A549 (cell line): Measurements from ENCODE around the gene GLP2R. TPM values are rescaled to one million over a fixed set of nuclear protein-coding genes. Genes with fewer than 3 reads are reported as not detected.
A peak's percentile ranks its signal among the peaks of the same experiment; 100 is the strongest.

Source experiments
- ATAC-seq, 2 experiments: fragments of 200-7000 bp in 1 of 2; fragments of >200 bp in 1 of 2; cut with Nextera tagmentation in 1 of 2; cut with Tn5 transposase in 1 of 2; 3 replicates each; pipeline versions ENCODE4 v1.8.0 to v1.9.1; 2018 to 2020; ENCODE audit warnings: mild to moderate bottlenecking in 1 of 2, moderate library complexity in 1 of 2
- CTCF ChIA-PET: fragments of 300-600 bp; sonication (Branson Sonifier 250); formaldehyde crosslinking; extraction: SDS; loops from one replicate; lab custom pipeline; 2021; ENCODE audit warnings: antibody characterized with exemption, inconsistent platforms; lab: Yijun Ruan, JAX
- POLR2A ChIA-PET: fragments of 350-600 bp; formaldehyde crosslinking; extraction: SDS; loops from one replicate; lab custom pipeline; 2021; ENCODE audit warnings: antibody characterized with exemption, inconsistent platforms; lab: Yijun Ruan, JAX
- DNase-seq, 2 experiments: peaks; one replicate each; pipeline versions ENCODE4 v3.0.0 to v3.0.0-alpha.2; 2011 to 2016; ENCODE audit warnings: low read depth in 1 of 2, low spot score in 1 of 2
- FAIRE-seq: peaks from 2 replicates; lab custom pipeline; 2011; peaks lifted over from hg19 to GRCh38; lab: Jason Lieb, UNC
- H3K27ac ChIP-seq, 2 experiments: fragments of >200 bp; sonication (Bioruptor Twin); formaldehyde crosslinking; 3 replicates each; pipeline ENCODE4 v1.5.1; 2016 to 2017
- H3K4me1 ChIP-seq: fragments of >200 bp; sonication (Bioruptor Twin); formaldehyde crosslinking; 3 replicates; pipeline ENCODE4 v1.6.1; 2016
- H3K4me2 ChIP-seq: fragments of >200 bp; sonication (Bioruptor Twin); formaldehyde crosslinking; 3 replicates; pipeline ENCODE4 v1.6.1; 2016
- H3K4me3 ChIP-seq: fragments of >200 bp; sonication (Bioruptor Twin); formaldehyde crosslinking; 3 replicates; pipeline ENCODE4 v1.5.1; 2016
- H3K9me3 ChIP-seq: fragments of >200 bp; sonication (Bioruptor Twin); formaldehyde crosslinking; 3 replicates; pipeline ENCODE4 v1.6.1; 2016
- CBX2 ChIP-seq: fragments of 200-600 bp; sonication (generic); IDR thresholded peaks from 2 replicates; pipeline ENCODE4 v1.6.1; 2016; ENCODE audit warnings: low read depth, mild to moderate bottlenecking, borderline replicate concordance
- CHD2 ChIP-seq: fragments of 150-350 bp; IDR thresholded peaks from 2 replicates; pipeline ENCODE4 v1.6.1; 2014; ENCODE audit warnings: low read length; ENCODE audit not compliant: partially characterized antibody
- EHMT2 ChIP-seq: fragments of 200-600 bp; sonication (generic); IDR thresholded peaks from 2 replicates; pipeline ENCODE4 v1.6.1; 2016; ENCODE audit warnings: antibody characterized with exemption, low read depth, mild to moderate bottlenecking, moderate library complexity
- ESRRA ChIP-seq: fragments of 150-350 bp; IDR thresholded peaks from 2 replicates; pipeline ENCODE4 v1.6.1; 2014; ENCODE audit warnings: mild to moderate bottlenecking, low read length, borderline replicate concordance
- HEYL ChIP-seq: fragments of 250-450 bp; sonication (Bioruptor Pico); IDR thresholded peaks from 2 replicates; pipeline ENCODE4 v1.8.0; 2021; ENCODE audit warnings: mild to moderate bottlenecking, moderate library complexity
- HOXB13 ChIP-seq: fragments of 250-450 bp; sonication (Bioruptor Pico); IDR thresholded peaks from 2 replicates; pipeline ENCODE4 v1.5.0; 2020; ENCODE audit warnings: low read depth, mild to moderate bottlenecking, moderate library complexity
- HOXB5 ChIP-seq: fragments of 250-450 bp; sonication (Bioruptor Pico); IDR thresholded peaks from 2 replicates; pipeline ENCODE4 v1.5.0; 2020; ENCODE audit warnings: mild to moderate bottlenecking, moderate library complexity
- KDM1A ChIP-seq: fragments of 200-600 bp; sonication (generic); IDR thresholded peaks from 2 replicates; pipeline ENCODE4 v1.6.1; 2016; ENCODE audit warnings: low read depth, mild to moderate bottlenecking
- KDM5A ChIP-seq: fragments of 200-600 bp; sonication (generic); IDR thresholded peaks from 2 replicates; pipeline ENCODE4 v1.6.1; 2016; ENCODE audit warnings: antibody characterized with exemption, mild to moderate bottlenecking
- MAFK ChIP-seq: fragments of 450-650 bp; IDR thresholded peaks from 2 replicates; pipeline ENCODE4 v1.6.1; 2014; ENCODE audit not compliant: partially characterized antibody
- MYC ChIP-seq: IDR thresholded peaks from 2 replicates; pipeline ENCODE4 v1.6.1; 2012; ENCODE audit warnings: mild to moderate bottlenecking, inconsistent platforms, low read length, improper control_type of control experiment, borderline replicate concordance
- NR3C1 ChIP-seq: fragments of >200 bp; sonication (Bioruptor Twin); formaldehyde crosslinking; IDR thresholded peaks from 3 replicates; pipeline ENCODE4 v1.6.1; 2017
- PHF8 ChIP-seq: fragments of 200-600 bp; sonication (generic); IDR thresholded peaks from 2 replicates; pipeline ENCODE4 v1.6.1; 2016; ENCODE audit warnings: low read depth, mild to moderate bottlenecking, antibody characterized with exemption, moderate library complexity, borderline replicate concordance
- RAD21 ChIP-seq, 2 experiments: fragments of >200 bp in 1 of 2; sonication (Bioruptor Twin) in 1 of 2; formaldehyde crosslinking in 1 of 2; IDR thresholded peaks in 1 of 2; conservative IDR thresholded peaks in 1 of 2; 2 replicates in 1 of 2; 3 replicates in 1 of 2; pipeline ENCODE4 v1.6.1; 2012 to 2018; ENCODE audit warnings: inconsistent platforms in 1 of 2
- RARB ChIP-seq: fragments of 250-450 bp; sonication (Bioruptor Pico); IDR thresholded peaks from 2 replicates; pipeline ENCODE4 v1.8.0; 2021; ENCODE audit warnings: mild to moderate bottlenecking, moderate library complexity
- RNF2 ChIP-seq: fragments of 200-600 bp; sonication (generic); IDR thresholded peaks from 2 replicates; pipeline ENCODE4 v1.6.1; 2016; ENCODE audit warnings: low read depth, mild to moderate bottlenecking, antibody characterized with exemption, moderate library complexity, borderline replicate concordance
- SMC3 ChIP-seq: fragments of >200 bp; sonication (Bioruptor Twin); formaldehyde crosslinking; IDR thresholded peaks from 3 replicates; pipeline ENCODE4 v1.6.1; 2018; ENCODE audit warnings: inconsistent platforms
- ZNF302 ChIP-seq: fragments of 250-450 bp; sonication (Bioruptor Pico); IDR thresholded peaks from 2 replicates; pipeline ENCODE4 v1.9.0; 2021; ENCODE audit warnings: inconsistent platforms, mild to moderate bottlenecking, moderate library complexity
- WGBS: methylation state at CpG from one replicate; pipeline ENCODE4 v1.1.6; 2017; ENCODE audit errors: missing lambda C conversion rate; 5-methylcytosine and 5-hydroxymethylcytosine counted together
- polyA plus RNA-seq, 4 experiments: library from polyadenylated mRNA; depleted of rRNA in 3 of 4; stranded (reverse); fragments of >200 nt; fragmentation: RNase III in 1 of 4; extraction: RNeasy Plus Mini Kit Qiagen cat#74134 plus additional on column Dnase treatment in 1 of 4; gene quantifications; 2 replicates in 3 of 4; 3 replicates in 1 of 4; pipeline ENCODE4 v1.2.3, GENCODE V29; 2011 to 2017
- TF ChIP-seq, protein P1 (sequence below): fragments of >200 bp; sonication (Bioruptor Twin); formaldehyde crosslinking; IDR thresholded peaks from 3 replicates; pipeline ENCODE4 v1.5.1; 2016
- TF ChIP-seq, protein P2 (sequence below): IDR thresholded peaks from 2 replicates; pipeline ENCODE4 v1.6.1; 2012
- TF ChIP-seq, protein P3 (sequence below): fragments of 150-350 bp; IDR thresholded peaks from 2 replicates; pipeline ENCODE4 v1.6.1; 2014; ENCODE audit warnings: low read depth, mild to moderate bottlenecking, low read length
- TF ChIP-seq, protein P4 (sequence below): fragments of 250-450 bp; sonication (Bioruptor Pico); IDR thresholded peaks from 2 replicates; pipeline ENCODE4 v1.5.0; 2020; ENCODE audit warnings: low read depth, mild to moderate bottlenecking, moderate library complexity
- TF ChIP-seq, protein P5 (sequence below): fragments of 250-450 bp; sonication (Bioruptor Pico); IDR thresholded peaks from 2 replicates; pipeline ENCODE4 v1.5.0; 2021; ENCODE audit warnings: mild to moderate bottlenecking, moderate library complexity, borderline replicate concordance

Gene GLP2R
- polyA plus RNA-seq, 2 of the 4 experiments (the other 2 are of a cell fraction) = 27.9 to 48.7 TPM

DNA sequence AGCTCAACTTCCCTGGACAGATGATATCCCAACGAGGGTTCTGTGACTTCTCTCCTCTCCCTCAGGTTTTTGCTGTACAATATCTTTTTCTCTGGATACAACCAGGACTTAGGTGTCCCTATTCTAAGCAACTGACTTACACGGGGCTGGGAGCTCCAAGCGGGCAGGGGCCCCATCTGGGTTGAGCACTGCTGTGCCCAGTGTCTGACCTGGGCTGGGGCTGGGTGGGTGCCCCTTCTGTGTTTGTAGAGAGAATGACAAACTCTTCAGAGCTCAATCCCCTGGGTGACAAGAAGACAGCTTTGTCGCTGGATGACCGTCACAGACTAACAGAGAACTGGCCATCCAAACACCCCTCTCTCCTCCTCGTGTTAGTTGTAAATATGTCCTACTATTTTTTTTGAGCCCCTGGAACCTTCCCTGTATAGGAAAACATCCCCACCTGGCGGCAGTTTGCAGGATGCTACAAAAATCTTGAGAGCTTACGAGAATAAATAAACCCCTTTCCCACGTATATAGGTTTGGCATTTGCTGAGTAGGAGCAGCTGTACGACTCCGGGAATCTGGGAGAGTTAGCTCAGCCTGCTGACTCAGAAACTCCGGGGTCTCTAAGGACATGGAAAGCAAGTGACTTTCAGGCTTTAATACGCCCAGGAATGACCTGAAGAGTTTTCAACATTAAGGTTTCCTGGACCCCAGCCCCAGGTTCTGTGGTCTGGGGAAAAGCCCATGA, 103.0 kb downstream of the GLP2R start:
- H3K27ac ChIP-seq = peak overlapping the region; percentile 68 to 83
- no peaks in the 10 kb centered on the region for H3K9me3 ChIP-seq
- peak; percentile 89 for FAIRE-seq
- no peak overlapping the region for H3K4me3 ChIP-seq
- ChIA-PET CTCF (interaction anchor here (0.5 to 14.9 kb wide), 65 partner anchors 7 to 692 kb away, joined by 3 to 344 read pairs (median 6); partner anchors contain the start of genes CFAP52, DHRS7C, GLP2R and RCVRN), POLR2A (interaction anchor here (0.6 to 1.2 kb wide), 3 partner anchors 19 to 283 kb away, joined by 3 read pairs; no protein-coding TSS in a partner anchor)
- TF ChIP-seq KDM1A = no peak
- TF ChIP-seq SMC3 = peak; percentile 96
- TF ChIP-seq NR3C1 = no peak
- TF ChIP-seq HOXB13 = no peak
- no peak for TF ChIP-seq MYC
- no peak for TF ChIP-seq RNF2
- TF ChIP-seq, protein P1, sequence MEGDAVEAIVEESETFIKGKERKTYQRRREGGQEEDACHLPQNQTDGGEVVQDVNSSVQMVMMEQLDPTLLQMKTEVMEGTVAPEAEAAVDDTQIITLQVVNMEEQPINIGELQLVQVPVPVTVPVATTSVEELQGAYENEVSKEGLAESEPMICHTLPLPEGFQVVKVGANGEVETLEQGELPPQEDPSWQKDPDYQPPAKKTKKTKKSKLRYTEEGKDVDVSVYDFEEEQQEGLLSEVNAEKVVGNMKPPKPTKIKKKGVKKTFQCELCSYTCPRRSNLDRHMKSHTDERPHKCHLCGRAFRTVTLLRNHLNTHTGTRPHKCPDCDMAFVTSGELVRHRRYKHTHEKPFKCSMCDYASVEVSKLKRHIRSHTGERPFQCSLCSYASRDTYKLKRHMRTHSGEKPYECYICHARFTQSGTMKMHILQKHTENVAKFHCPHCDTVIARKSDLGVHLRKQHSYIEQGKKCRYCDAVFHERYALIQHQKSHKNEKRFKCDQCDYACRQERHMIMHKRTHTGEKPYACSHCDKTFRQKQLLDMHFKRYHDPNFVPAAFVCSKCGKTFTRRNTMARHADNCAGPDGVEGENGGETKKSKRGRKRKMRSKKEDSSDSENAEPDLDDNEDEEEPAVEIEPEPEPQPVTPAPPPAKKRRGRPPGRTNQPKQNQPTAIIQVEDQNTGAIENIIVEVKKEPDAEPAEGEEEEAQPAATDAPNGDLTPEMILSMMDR = peak; percentile 97
- TF ChIP-seq MAFK = peak; percentile 70
- TF ChIP-seq RAD21 (conservative IDR thresholded peaks at IDR 0.05 in 1 of 2, IDR thresholded peaks at IDR 0.05 in 1 of 2) = peak; percentile 95 to 96
- TF ChIP-seq, protein P2, sequence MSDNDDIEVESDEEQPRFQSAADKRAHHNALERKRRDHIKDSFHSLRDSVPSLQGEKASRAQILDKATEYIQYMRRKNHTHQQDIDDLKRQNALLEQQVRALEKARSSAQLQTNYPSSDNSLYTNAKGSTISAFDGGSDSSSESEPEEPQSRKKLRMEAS = peak; percentile 48; the same call in 1 of the 2 replicates
- no peak for TF ChIP-seq EHMT2
- 14% methylated on average over 13 of the region's 13 CpGs for WGBS
- peaks cover 41% of the 10 kb centered on the region for H3K4me1 ChIP-seq
- DNase-seq = peak; percentile 87 to 90
- peak overlapping the region; percentile 67 for H3K4me2 ChIP-seq
- peak; percentile 76 to 85 for ATAC-seq

GRCh38 chr17:9929871-9930270, 104.1 kb downstream of the GLP2R start:
- POLR2A ChIA-PET = no interaction called here
- ATAC-seq = no peak

More at GRCh38 chr17:9929871-9930270, 104.1 kb downstream of the GLP2R start:
- no peak overlapping the region for H3K4me2 ChIP-seq
- H3K27ac ChIP-seq = 0 out of 6 replicates have a peak overlapping the region, but pooled peaks of 1 of the 2 experiments have one; percentile 11
- no peak for FAIRE-seq
- H3K9me3 ChIP-seq = no peaks in the 10 kb centered on the region
- H3K4me1 ChIP-seq = peaks cover 33% of the 10 kb centered on the region
- TF ChIP-seq ZNF302 (no peak), KDM1A (no peak), SMC3 (no peak), CBX2 (no peak), ESRRA (no peak), HOXB5 (CRISPR knock-in tag) (no peak), RARB (CRISPR knock-in tag) (no peak), MAFK (no peak), RAD21 (conservative IDR thresholded peaks at IDR 0.05 in 1 of 2, IDR thresholded peaks at IDR 0.05 in 1 of 2) (no peak), CHD2 (no peak), HEYL (CRISPR knock-in tag) (no peak), PHF8 (no peak), KDM5A (no peak)
- TF ChIP-seq, protein P3, sequence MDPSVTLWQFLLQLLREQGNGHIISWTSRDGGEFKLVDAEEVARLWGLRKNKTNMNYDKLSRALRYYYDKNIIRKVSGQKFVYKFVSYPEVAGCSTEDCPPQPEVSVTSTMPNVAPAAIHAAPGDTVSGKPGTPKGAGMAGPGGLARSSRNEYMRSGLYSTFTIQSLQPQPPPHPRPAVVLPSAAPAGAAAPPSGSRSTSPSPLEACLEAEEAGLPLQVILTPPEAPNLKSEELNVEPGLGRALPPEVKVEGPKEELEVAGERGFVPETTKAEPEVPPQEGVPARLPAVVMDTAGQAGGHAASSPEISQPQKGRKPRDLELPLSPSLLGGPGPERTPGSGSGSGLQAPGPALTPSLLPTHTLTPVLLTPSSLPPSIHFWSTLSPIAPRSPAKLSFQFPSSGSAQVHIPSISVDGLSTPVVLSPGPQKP = no peak
- TF ChIP-seq, protein P4, sequence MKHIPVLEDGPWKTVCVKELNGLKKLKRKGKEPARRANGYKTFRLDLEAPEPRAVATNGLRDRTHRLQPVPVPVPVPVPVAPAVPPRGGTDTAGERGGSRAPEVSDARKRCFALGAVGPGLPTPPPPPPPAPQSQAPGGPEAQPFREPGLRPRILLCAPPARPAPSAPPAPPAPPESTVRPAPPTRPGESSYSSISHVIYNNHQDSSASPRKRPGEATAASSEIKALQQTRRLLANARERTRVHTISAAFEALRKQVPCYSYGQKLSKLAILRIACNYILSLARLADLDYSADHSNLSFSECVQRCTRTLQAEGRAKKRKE (CRISPR knock-in tag) = no peak
- TF ChIP-seq, protein P5, sequence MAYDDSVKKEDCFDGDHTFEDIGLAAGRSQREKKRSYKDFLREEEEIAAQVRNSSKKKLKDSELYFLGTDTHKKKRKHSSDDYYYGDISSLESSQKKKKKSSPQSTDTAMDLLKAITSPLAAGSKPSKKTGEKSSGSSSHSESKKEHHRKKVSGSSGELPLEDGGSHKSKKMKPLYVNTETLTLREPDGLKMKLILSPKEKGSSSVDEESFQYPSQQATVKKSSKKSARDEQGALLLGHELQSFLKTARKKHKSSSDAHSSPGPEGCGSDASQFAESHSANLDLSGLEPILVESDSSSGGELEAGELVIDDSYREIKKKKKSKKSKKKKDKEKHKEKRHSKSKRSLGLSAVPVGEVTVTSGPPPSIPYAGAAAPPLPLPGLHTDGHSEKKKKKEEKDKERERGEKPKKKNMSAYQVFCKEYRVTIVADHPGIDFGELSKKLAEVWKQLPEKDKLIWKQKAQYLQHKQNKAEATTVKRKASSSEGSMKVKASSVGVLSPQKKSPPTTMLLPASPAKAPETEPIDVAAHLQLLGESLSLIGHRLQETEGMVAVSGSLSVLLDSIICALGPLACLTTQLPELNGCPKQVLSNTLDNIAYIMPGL = no peak
- no peak overlapping the region for H3K4me3 ChIP-seq
- CTCF ChIA-PET = interaction anchor here (0.8 to 14.9 kb wide), 24 partner anchors 13 to 691 kb away, joined by 3 to 344 read pairs (median 6); partner anchors contain the start of genes CFAP52, GLP2R, RCVRN and STX8
- WGBS = 75% methylated on average over 8 of the region's 8 CpGs
- no peak for DNase-seq
